ENCODE data around the gene HEXA.
"Not testable (repeated sequence)": the region's sequence is repeated elsewhere in the genome, so short reads cannot be mapped to it uniquely, and the experiment has no call there.

Gene HEXA

DNA sequence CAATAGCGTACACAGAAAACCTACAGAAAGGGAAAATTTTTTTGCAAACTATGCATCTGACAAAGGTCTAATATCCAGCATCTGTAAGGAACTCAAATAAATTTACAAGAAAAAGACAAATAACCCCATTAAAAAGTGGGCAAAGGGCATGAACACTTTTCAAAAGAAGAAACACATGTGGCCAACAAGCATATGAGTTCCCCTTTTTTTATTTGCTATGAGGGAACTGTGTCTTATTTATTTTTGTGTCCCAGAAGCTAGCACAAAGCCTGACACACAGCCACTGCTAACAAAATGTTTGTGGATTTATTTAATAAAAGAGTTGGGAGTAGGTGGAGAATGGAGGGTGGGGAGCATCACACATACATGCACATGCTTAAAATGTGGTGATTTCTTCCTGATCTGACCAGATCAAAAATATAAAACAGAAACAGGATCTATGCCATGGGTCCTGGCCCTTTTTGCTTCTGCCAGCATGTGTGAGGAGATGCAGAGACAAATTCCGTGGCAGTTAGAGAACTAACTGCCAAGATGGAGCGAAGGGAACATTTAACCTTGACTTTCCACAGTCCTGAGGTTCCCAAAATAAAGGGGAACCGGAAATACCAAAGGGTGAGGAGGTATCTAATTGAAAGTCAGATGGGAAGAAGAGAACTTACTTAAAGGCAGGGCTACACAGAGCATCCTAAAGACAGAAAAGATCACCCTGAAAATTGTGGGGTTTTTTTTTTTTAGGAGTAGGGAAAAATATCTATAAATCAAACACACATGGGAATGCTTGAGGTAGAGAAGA lies 22.2 kb upstream of the HEXA start, which contains the start of gene TMEM202:
Gene TMEM202 (plus strand): TSS at position 510 of the 793 bp plus-strand sequence. CDS start 22 bp downstream, at position 532.
- no peak within 1 kb of the TSS for H3K4me3 ChIP-seq (replicated peaks; ENCODE audit: low read depth, low read length)
- TF ChIP-seq, protein P1, sequence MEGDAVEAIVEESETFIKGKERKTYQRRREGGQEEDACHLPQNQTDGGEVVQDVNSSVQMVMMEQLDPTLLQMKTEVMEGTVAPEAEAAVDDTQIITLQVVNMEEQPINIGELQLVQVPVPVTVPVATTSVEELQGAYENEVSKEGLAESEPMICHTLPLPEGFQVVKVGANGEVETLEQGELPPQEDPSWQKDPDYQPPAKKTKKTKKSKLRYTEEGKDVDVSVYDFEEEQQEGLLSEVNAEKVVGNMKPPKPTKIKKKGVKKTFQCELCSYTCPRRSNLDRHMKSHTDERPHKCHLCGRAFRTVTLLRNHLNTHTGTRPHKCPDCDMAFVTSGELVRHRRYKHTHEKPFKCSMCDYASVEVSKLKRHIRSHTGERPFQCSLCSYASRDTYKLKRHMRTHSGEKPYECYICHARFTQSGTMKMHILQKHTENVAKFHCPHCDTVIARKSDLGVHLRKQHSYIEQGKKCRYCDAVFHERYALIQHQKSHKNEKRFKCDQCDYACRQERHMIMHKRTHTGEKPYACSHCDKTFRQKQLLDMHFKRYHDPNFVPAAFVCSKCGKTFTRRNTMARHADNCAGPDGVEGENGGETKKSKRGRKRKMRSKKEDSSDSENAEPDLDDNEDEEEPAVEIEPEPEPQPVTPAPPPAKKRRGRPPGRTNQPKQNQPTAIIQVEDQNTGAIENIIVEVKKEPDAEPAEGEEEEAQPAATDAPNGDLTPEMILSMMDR (IDR thresholded peaks at IDR 0.05; ENCODE audit: low read depth, low read length, missing control alignments) = no peak
- DNase-seq (ENCODE audit: extremely low read depth, low read depth) = no peak

DNA sequence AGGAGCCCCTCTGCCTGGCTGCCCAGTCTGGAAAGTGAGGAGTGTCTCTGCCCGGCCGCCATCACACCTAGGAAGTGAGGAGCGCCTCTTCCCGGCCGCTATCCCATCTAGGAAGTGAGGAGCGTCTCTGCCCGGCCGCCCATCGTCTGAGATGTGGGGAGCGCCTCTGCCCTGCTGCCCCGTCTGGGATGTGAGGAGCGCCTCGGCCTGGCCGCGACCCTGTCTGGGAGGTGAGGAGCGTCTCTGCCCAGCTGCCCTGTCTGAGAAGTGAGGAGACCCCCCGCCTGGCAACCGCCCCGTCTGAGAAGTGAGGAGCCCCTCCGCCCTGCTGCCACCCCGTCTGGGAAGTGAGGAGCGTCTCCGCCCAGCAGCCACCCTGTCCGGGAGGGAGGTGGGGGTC lies 20.5 kb upstream of the HEXA start:
- not testable (repeated sequence) for H3K4me3 ChIP-seq (replicated peaks; ENCODE audit: low read depth, low read length); DNase-seq (ENCODE audit: extremely low read depth, low read depth)

DNA sequence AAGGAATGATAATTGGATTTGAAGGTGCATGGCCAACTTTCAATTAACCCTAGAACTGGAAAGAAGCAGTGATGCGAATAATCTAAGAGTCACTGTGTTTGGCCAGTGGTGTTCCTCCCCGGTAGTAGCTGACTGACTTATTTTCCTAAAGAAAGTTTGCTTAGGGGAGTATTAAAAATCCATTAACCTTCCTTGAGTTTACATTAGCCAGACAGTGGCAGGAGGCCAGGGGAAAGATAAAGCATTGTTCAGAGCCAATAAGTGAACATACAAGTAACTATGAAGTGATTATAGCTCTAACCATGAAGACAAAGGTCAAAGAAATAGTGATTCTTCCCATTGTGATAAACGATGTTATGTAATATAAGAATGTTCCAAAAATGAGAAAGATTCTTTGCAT lies 13.4 kb upstream of the HEXA start:
- DNase-seq (ENCODE audit: extremely low read depth, low read depth) = no peak
- H3K4me3 ChIP-seq (replicated peaks; ENCODE audit: low read depth, low read length) = no peak overlapping the region
- TF ChIP-seq, protein P1 (IDR thresholded peaks at IDR 0.05; ENCODE audit: low read depth, low read length, missing control alignments) = no peak

DNA sequence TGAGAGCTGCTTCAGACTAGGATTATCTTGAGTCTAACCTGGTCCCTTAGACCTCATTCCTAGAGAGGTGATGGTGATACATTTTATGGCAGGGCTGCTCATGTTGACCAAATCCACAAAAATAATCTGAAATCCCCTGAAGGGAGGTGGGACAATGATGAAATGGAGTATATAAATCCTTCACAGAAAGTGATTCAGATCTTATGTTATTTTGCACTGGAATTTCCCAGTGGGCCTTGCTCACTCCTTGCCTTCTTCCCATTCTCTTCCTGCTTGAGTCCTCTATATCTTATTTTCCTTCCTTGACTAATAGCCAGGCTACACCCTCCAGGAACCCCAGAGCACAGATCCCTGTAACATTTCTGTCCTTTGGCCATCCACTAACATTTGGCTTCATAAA lies 11.9 kb upstream of the HEXA start:
- TF ChIP-seq, protein P1 (IDR thresholded peaks at IDR 0.05; ENCODE audit: low read depth, low read length, missing control alignments) = no peak
- DNase-seq (ENCODE audit: extremely low read depth, low read depth) = no peak
- no peak overlapping the region for H3K4me3 ChIP-seq (replicated peaks; ENCODE audit: low read depth, low read length)

DNA sequence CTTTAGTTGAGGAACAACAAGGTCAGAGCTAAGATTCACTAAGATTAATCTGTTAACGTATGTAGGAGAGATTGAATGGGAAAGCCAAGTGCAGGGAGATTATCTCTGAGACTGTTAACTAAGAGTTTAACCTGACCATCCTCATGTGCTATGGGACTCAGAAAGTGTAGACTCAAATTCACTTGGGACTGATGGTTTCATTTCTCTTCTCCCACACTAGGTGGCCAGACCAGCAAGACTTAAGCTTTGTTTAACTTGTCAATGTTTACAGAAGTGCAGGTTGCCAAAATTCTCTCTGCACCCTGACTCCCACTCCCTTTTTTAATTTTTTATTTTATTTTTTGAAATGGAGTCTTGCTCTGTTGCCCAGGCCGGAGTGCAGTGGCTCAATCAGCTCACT lies 6.3 kb upstream of the HEXA start:
- TF ChIP-seq, protein P1 (IDR thresholded peaks at IDR 0.05; ENCODE audit: low read depth, low read length, missing control alignments) = no peak
- H3K4me3 ChIP-seq (replicated peaks; ENCODE audit: low read depth, low read length) = no peak overlapping the region
- no peak for DNase-seq (ENCODE audit: extremely low read depth, low read depth)

DNA sequence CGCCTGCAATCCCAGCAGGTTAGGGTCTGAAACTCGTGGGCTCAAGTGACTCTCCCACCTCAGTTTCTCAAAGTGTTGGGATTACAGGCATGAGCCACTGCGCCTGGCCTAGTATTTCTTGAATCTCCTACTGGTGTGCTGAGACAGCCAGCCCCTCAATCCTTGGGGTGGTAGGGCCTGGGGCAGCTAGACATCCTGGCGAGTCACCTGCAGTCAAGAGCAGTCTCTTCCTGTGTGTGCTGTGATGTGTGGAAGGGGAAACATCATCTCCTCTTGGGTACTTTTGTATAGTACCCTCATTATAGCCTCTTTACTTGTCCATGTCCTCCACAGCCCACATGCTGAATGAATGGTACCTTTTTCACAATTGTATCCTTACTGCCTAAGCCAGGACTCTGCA lies 4.9 kb upstream of the HEXA start:
- DNase-seq (ENCODE audit: extremely low read depth, low read depth) = no peak
- TF ChIP-seq, protein P1 (IDR thresholded peaks at IDR 0.05; ENCODE audit: low read depth, low read length, missing control alignments) = no peak
- no peak overlapping the region for H3K4me3 ChIP-seq (replicated peaks; ENCODE audit: low read depth, low read length)

DNA sequence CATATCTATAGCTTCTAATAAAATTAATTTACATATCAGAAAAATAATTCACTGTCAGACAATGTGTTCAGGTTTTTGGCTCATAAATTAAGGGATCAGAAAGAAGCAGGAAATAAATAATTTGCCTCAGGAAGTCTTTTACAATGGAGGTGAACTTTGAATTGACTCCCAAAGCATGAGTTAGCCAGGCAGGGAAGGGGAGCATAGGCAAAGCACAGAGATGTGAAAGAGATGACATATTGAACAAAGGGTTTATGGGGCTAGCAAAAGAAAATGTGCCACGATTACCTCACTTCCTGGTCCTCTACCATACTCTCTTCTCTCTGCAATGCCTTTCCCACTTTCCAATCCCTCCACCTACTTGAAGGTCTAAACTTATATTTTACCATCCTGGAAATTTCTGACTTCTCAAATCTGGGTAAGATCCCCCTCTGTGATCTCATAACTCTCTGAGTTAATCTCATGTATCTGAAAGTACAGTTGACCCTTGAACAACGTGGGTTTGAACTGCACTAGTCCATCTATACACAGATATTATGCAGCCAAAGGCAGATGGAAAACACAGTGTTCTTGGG lies 4.1 kb upstream of the HEXA start:
- no peak overlapping the region for H3K4me3 ChIP-seq (replicated peaks; ENCODE audit: low read depth, low read length)

DNA sequence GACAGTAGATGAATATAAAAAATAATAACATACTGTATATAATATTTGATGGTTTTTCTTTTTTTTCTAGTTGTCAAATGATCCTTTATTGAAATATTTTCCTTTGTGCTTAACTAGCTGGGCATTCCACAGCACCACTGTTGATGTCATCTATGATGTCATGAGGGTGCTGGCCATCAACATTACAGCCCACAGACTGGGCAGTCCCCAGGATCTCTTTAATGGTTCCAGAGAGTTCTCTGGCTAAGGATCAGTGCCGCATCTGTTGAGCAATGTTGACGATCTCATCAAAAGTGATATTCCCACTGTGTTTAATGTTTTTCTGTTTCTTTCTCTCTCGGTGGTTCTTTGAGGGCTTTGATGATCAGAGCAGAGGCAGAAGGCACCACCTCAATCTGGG lies 3.3 kb upstream of the HEXA start:
- not testable (repeated sequence) for H3K4me3 ChIP-seq (replicated peaks; ENCODE audit: low read depth, low read length); DNase-seq (ENCODE audit: extremely low read depth, low read depth)

More for the DNA sequence above, 4.1 kb upstream of the HEXA start:
- DNase-seq (ENCODE audit: extremely low read depth, low read depth) = no peak
- TF ChIP-seq, protein P1 (IDR thresholded peaks at IDR 0.05; ENCODE audit: low read depth, low read length, missing control alignments) = no peak

All from HFF-Myc (cell line).